H1 (cell line): ENCODE measurements around the gene PRR5L. TPM values are rescaled to one million over a fixed set of nuclear protein-coding genes. Genes with fewer than 3 reads are reported as not detected.

ENCODE experiments used
- CTCF ChIA-PET: fragments of 300-600 bp; sonication (Branson Sonifier 250); formaldehyde crosslinking; loops from one replicate; lab custom pipeline; 2021; ENCODE audit not compliant: partially characterized antibody; lab: Charles Lee
- POLR2A ChIA-PET: fragments of 300-600 bp; sonication (Branson Sonifier 250); formaldehyde crosslinking; loops from one replicate; lab custom pipeline; 2021; ENCODE audit warnings: inconsistent platforms; ENCODE audit not compliant: partially characterized antibody; lab: Charles Lee
- DNase-seq, 2 experiments: peaks; one replicate each; pipeline versions ENCODE4 v3.0.0 to v3.0.0-alpha.2; 2010 to 2022; ENCODE audit warnings: low spot score in 2 of 2, low read depth in 1 of 2, mixed read lengths in 1 of 2
- FAIRE-seq: peaks from 2 replicates; lab custom pipeline; 2011; peaks lifted over from hg19 to GRCh38; lab: Jason Lieb, UNC
- H2AFZ ChIP-seq: 2 replicates; pipeline ENCODE4 v1.8.1; 2012; ENCODE audit warnings: low read length, inconsistent platforms
- H2AK5ac ChIP-seq: 2 replicates; pipeline ENCODE4 v1.6.1; 2013; ENCODE audit warnings: low read depth, low read length
- H2BK120ac ChIP-seq: replicated peaks from 2 replicates; pipeline ENCODE3; 2013; ENCODE audit warnings: low read depth, low read length, inconsistent platforms
- H2BK12ac ChIP-seq: 2 replicates; pipeline ENCODE4 v1.6.1; 2013; ENCODE audit warnings: low read depth, low read length
- H2BK15ac ChIP-seq: 2 replicates; pipeline ENCODE4 v1.6.1; 2013; ENCODE audit warnings: low read length
- H2BK20ac ChIP-seq: 2 replicates; pipeline ENCODE4 v1.6.1; 2013; ENCODE audit warnings: low read length
- H2BK5ac ChIP-seq: 2 replicates; pipeline ENCODE4 v1.6.1; 2013; ENCODE audit warnings: low read depth, low read length
- H3K14ac ChIP-seq: 2 replicates; pipeline ENCODE4 v1.6.1; 2013; ENCODE audit warnings: inconsistent platforms; ENCODE audit not compliant: insufficient read length
- H3K18ac ChIP-seq: 2 replicates; pipeline ENCODE4 v1.6.1; 2013; ENCODE audit warnings: low read length; ENCODE audit errors: extremely low read depth
- H3K23ac ChIP-seq: 2 replicates; pipeline ENCODE4 v1.6.1; 2013; ENCODE audit warnings: inconsistent platforms; ENCODE audit not compliant: insufficient read length
- H3K23me2 ChIP-seq: 2 replicates; pipeline ENCODE4 v1.6.1; 2013; ENCODE audit warnings: low read depth, low read length
- H3K27ac ChIP-seq: 2 replicates; pipeline ENCODE4 v1.6.1; 2011; ENCODE audit warnings: low read depth, low read length, inconsistent platforms
- H3K27me3 ChIP-seq, 4 experiments: replicated peaks in 1 of 4; 1 replicate in 1 of 4; 2 replicates in 3 of 4; pipeline versions ENCODE4 v1.6.1 to v1.8.1; 2011 to 2013; ENCODE audit warnings: low read length in 3 of 4, mild to moderate bottlenecking in 3 of 4, inconsistent platforms in 2 of 4, mixed read lengths in 2 of 4, moderate library complexity in 1 of 4; ENCODE audit not compliant: control insufficient read depth in 3 of 4, insufficient read depth in 3 of 4; ENCODE audit errors: extremely low read depth in 1 of 4
- H3K36me3 ChIP-seq, 4 experiments: 2 replicates each; pipeline versions ENCODE4 v1.6.1 to v1.8.1; 2011 to 2013; ENCODE audit warnings: mild to moderate bottlenecking in 4 of 4, low read length in 3 of 4, moderate library complexity in 2 of 4, control low read depth in 1 of 4, inconsistent platforms in 1 of 4; ENCODE audit not compliant: insufficient read depth in 4 of 4, control insufficient read depth in 2 of 4
- H3K4ac ChIP-seq: replicated peaks from 2 replicates; pipeline ENCODE3; 2013; ENCODE audit warnings: low read length, low read depth, mixed read lengths, inconsistent platforms; ENCODE audit not compliant: insufficient read length
- H3K4me1 ChIP-seq, 4 experiments: replicated peaks in 1 of 4; 1 replicate in 1 of 4; 2 replicates in 3 of 4; pipeline versions ENCODE4 v1.6.1 to v1.8.1; 2011 to 2013; ENCODE audit warnings: low read length in 3 of 4, inconsistent platforms in 2 of 4, mixed read lengths in 1 of 4; ENCODE audit not compliant: insufficient read depth in 4 of 4, control insufficient read depth in 3 of 4
- H3K4me2 ChIP-seq, 2 experiments: 2 replicates each; pipeline versions ENCODE4 v1.6.1 to v1.8.1; 2011 to 2013; ENCODE audit warnings: low read depth in 2 of 2, low read length in 2 of 2, control low read depth in 1 of 2, inconsistent platforms in 1 of 2, mild to moderate bottlenecking in 1 of 2; ENCODE audit not compliant: insufficient read depth in 1 of 2
- H3K4me3 ChIP-seq, 4 experiments: fragments of 200-600, 300-600 bp in 1 of 4; sonication (generic), shearing (Covaris generic), sonication (Bioruptor Twin) in 1 of 4; 2 replicates each; pipeline versions ENCODE4 v1.5.1 to v1.8.1; 2011 to 2016; ENCODE audit warnings: low read length in 4 of 4, low read depth in 3 of 4, control low read depth in 2 of 4, inconsistent platforms in 2 of 4, mild to moderate bottlenecking in 2 of 4, mixed read lengths in 1 of 4, moderate library complexity in 1 of 4; ENCODE audit not compliant: insufficient read depth in 2 of 4; ENCODE audit errors: extremely low read depth in 1 of 4
- H3K56ac ChIP-seq: replicated peaks from 2 replicates; pipeline ENCODE3; 2013; ENCODE audit warnings: low read depth, mild to moderate bottlenecking, mixed read lengths, low read length, inconsistent platforms; ENCODE audit not compliant: insufficient read length
- H3K79me1 ChIP-seq: 2 replicates; pipeline ENCODE4 v1.6.1; 2013; ENCODE audit warnings: low read depth, low read length, control low read depth
- H3K79me2 ChIP-seq, 2 experiments: 2 replicates each; pipeline versions ENCODE4 v1.6.1 to v1.8.1; 2012 to 2013; ENCODE audit warnings: low read length in 2 of 2, mild to moderate bottlenecking in 2 of 2, inconsistent platforms in 1 of 2; ENCODE audit not compliant: insufficient read depth in 2 of 2, control insufficient read depth in 1 of 2
- H3K9ac ChIP-seq, 4 experiments: replicated peaks in 1 of 4; 1 replicate in 1 of 4; 2 replicates in 3 of 4; pipeline versions ENCODE4 v1.6.1 to v1.8.1; 2011 to 2013; ENCODE audit warnings: low read depth in 3 of 4, low read length in 3 of 4, control low read depth in 2 of 4, mild to moderate bottlenecking in 2 of 4, moderate library complexity in 2 of 4, inconsistent platforms in 1 of 4; ENCODE audit errors: extremely low read depth in 1 of 4
- H3K9me3 ChIP-seq, 2 experiments: 2 replicates each; pipeline versions ENCODE4 v1.6.1 to v1.8.1; 2012 to 2013; ENCODE audit warnings: mild to moderate bottlenecking in 2 of 2, moderate library complexity in 2 of 2, control low read depth in 1 of 2, inconsistent platforms in 1 of 2, low read depth in 1 of 2, low read length in 1 of 2, mixed read lengths in 1 of 2; ENCODE audit not compliant: insufficient read depth in 2 of 2
- H4K20me1 ChIP-seq, 2 experiments: replicated peaks in 1 of 2; 2 replicates each; pipeline versions ENCODE3 to v1.8.1; 2011 to 2013; ENCODE audit warnings: inconsistent platforms in 2 of 2, low read length in 2 of 2, mild to moderate bottlenecking in 1 of 2; ENCODE audit not compliant: insufficient read depth in 2 of 2, control insufficient read depth in 1 of 2
- H4K5ac ChIP-seq: 2 replicates; pipeline ENCODE4 v1.6.1; 2013; ENCODE audit warnings: low read length, low read depth, mixed read lengths, inconsistent platforms; ENCODE audit not compliant: insufficient read length
- H4K8ac ChIP-seq: 2 replicates; pipeline ENCODE4 v1.8.0; 2013; ENCODE audit warnings: mild to moderate bottlenecking, moderate library complexity, low read length, inconsistent platforms; ENCODE audit not compliant: insufficient read depth; ENCODE audit errors: extremely low read depth
- H4K91ac ChIP-seq: replicated peaks from 2 replicates; pipeline ENCODE3; 2013; ENCODE audit warnings: low read length, mixed read lengths, inconsistent platforms; ENCODE audit not compliant: insufficient read length
- ASH2L ChIP-seq: fragments of 200-600, 300-600 bp; sonication (generic); IDR thresholded peaks from one replicate; pipeline ENCODE4 v1.7.1; 2017; ENCODE audit warnings: low read length
- BCL11A ChIP-seq, 2 experiments: IDR thresholded peaks; one replicate each; pipeline ENCODE4 v1.6.1; 2011; ENCODE audit warnings: low read depth in 2 of 2, low read length in 2 of 2, mild to moderate bottlenecking in 2 of 2
- E2F6 ChIP-seq: IDR thresholded peaks from 2 replicates; pipeline ENCODE4 v1.6.1; 2012; ENCODE audit warnings: inconsistent platforms
- HDAC2 ChIP-seq, 2 experiments: fragments of 300-600 bp in 1 of 2; sonication (generic) in 1 of 2; IDR thresholded peaks; 2 replicates each; pipeline ENCODE4 v1.6.1; 2011 to 2012; ENCODE audit warnings: low read depth in 2 of 2, low read length in 2 of 2, mild to moderate bottlenecking in 2 of 2, moderate library complexity in 2 of 2, borderline replicate concordance in 1 of 2, inconsistent platforms in 1 of 2
- KDM1A ChIP-seq: fragments of 200-600, 300-600 bp; sonication (generic); IDR thresholded peaks from 2 replicates; pipeline ENCODE4 v1.7.1; 2016; ENCODE audit warnings: mild to moderate bottlenecking, low read length, borderline replicate concordance
- KDM5A ChIP-seq: fragments of 200-600 bp; IDR thresholded peaks from 2 replicates; pipeline ENCODE4 v1.7.1; 2012; ENCODE audit warnings: mild to moderate bottlenecking, low read length, inconsistent platforms, mixed read lengths
- NANOG ChIP-seq: IDR thresholded peaks from 2 replicates; pipeline ENCODE4 v1.6.1; 2011; ENCODE audit warnings: low read length, low read depth, mild to moderate bottlenecking, inconsistent platforms; ENCODE audit not compliant: insufficient read depth, poor library complexity, severe bottlenecking
- SIX5 ChIP-seq: IDR thresholded peaks from 2 replicates; pipeline ENCODE4 v1.6.1; 2011; ENCODE audit warnings: mild to moderate bottlenecking, low read depth, low read length
- SP1 ChIP-seq: IDR thresholded peaks from 2 replicates; pipeline ENCODE4 v1.6.1; 2011; ENCODE audit warnings: low read depth, low read length
- SRF ChIP-seq: IDR thresholded peaks from 2 replicates; pipeline ENCODE4 v1.6.1; 2011; ENCODE audit warnings: mild to moderate bottlenecking, low read depth, low read length, moderate library complexity
- TAF1 ChIP-seq: IDR thresholded peaks from 2 replicates; pipeline ENCODE4 v1.6.1; 2011; ENCODE audit warnings: mild to moderate bottlenecking, low read depth, low read length
- YY1 ChIP-seq: IDR thresholded peaks from 2 replicates; pipeline ENCODE4 v1.6.1; 2011; ENCODE audit warnings: low read depth, mild to moderate bottlenecking, low read length
- WGBS, 2 experiments: shearing (Covaris generic) in 1 of 2; methylation state at CpG; one replicate each; pipeline versions ENCODE4 v1.1.6 to v1.1.7; 2013 to 2015; ENCODE audit warnings: low lambda C conversion rate in 2 of 2, mixed read lengths in 2 of 2, inconsistent platforms in 1 of 2, low coverage in 1 of 2, missing lambda C conversion rate in 1 of 2; ENCODE audit not compliant: insufficient replicate concordance in 2 of 2, insufficient coverage in 1 of 2, insufficient read length in 1 of 2; ENCODE audit errors: extremely low coverage in 1 of 2, missing lambda C conversion rate in 1 of 2; 5-methylcytosine and 5-hydroxymethylcytosine counted together
- polyA plus RNA-seq, 7 experiments: library from polyadenylated mRNA; depleted of rRNA in 3 of 7; stranded (reverse) in 5 of 7; unstranded in 2 of 7; fragments of >200 nt in 5 of 7; fragments of 200-250 nt in 2 of 7; gene quantifications; 1 replicate in 5 of 7; 2 replicates in 1 of 7; 4 replicates in 1 of 7; pipeline versions ENCODE4 v1.2.1 to v1.2.3, GENCODE V29; 2011 to 2013; ENCODE audit warnings: missing spikeins in 2 of 7, mixed read lengths in 2 of 7
- total RNA-seq: library from RNA; stranded (reverse); fragmentation: NEBNext Ultra II Directional; extraction: Animal tissue kit (Norgen Biotek cat#: 25700); gene quantifications from 2 replicates; pipeline ENCODE4 v1.2.1, GENCODE V29; 2021

Gene PRR5L
- total and polyA plus RNA-seq, 2 of the 8 experiments (the other 6 are each of a cell fraction or from before 2014, with no cell fraction given), result 6.6 to 10.1 TPM

DNA sequence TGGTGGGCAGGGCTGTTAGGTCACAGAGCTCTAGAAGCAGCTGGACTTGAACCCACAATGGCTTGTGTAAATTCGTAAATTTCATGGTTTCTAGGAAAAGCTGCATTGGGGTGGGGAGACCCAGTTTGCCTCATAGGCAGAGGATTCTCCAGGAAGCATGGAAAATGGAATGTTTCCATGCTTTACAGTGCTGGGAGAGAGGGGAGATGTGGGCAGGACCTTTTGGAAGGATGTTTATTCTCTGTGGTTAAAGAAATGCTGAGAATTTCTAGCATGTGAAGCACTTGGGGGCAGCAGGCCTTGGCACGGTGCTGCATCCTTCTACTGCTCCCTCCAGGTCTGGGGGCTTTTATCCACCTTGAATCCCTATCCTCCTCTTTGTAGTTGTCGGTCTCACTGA, 167.7 kb downstream of the PRR5L start:
- no peak overlapping the region for H2BK15ac ChIP-seq
- no peak overlapping the region for H4K91ac ChIP-seq
- 85% methylated on average over 3 of the region's 3 CpGs; no CpG with 5 or more reads in 1 of the 2 experiments for WGBS, 2 experiments
- H3K79me2 ChIP-seq, result no peaks in the 10 kb centered on the region
- H3K4ac ChIP-seq, result no peak overlapping the region
- no peak overlapping the region for H2BK20ac ChIP-seq
- H2BK5ac ChIP-seq, result no peak overlapping the region
- H2BK12ac ChIP-seq, result no peak overlapping the region
- no peak overlapping the region for H3K14ac ChIP-seq
- no peak overlapping the region for H3K4me2 ChIP-seq
- FAIRE-seq (no peak), DNase-seq (no peak)
- H3K56ac ChIP-seq, result no peak overlapping the region
- peaks cover 1 to 9% (median 4%) of the 10 kb centered on the region in 4 experiments; a peak in 6 of 7 replicates for H3K4me1 ChIP-seq
- TF ChIP-seq ASH2L (no peak), SRF (no peak), SP1 (no peak), KDM5A (no peak), NANOG (no peak), SIX5 (no peak), HDAC2 (IDR thresholded peaks at IDR 0.05; ENCODE audit: borderline replicate concordance in 1 of 2, low read depth in 2 of 2, low read length in 2 of 2) (no peak), YY1 (no peak), KDM1A (no peak), E2F6 (no peak), BCL11A (IDR thresholded peaks at IDR 0.05; ENCODE audit: low read depth in 2 of 2, low read length in 2 of 2) (no peak), TAF1 (no peak)
- CTCF ChIA-PET, result interaction anchor here (0.6 to 8.8 kb wide), 6 partner anchors 10 to 275 kb away, joined by 3 to 92 read pairs (median 6); no protein-coding TSS in a partner anchor
- no peak overlapping the region for H2BK120ac ChIP-seq
- H4K20me1 ChIP-seq, result no peaks in the 10 kb centered on the region
- no peaks in the 10 kb centered on the region for H3K79me1 ChIP-seq
- H3K36me3 ChIP-seq, result 0 out of 8 replicates have a peak, but pooled peaks cover 0 to 2% (median 0%) of the 10 kb centered on the region in 4 experiments
- no peak overlapping the region for H3K4me3 ChIP-seq
- no peaks in the 10 kb centered on the region for H3K23me2 ChIP-seq
- no peak overlapping the region for H4K8ac ChIP-seq
- H4K5ac ChIP-seq, result no peak overlapping the region
- no peak overlapping the region for H3K23ac ChIP-seq
- H3K18ac ChIP-seq, result no peak overlapping the region
- H3K9me3 ChIP-seq, result no peaks in the 10 kb centered on the region
- H2AK5ac ChIP-seq, result no peak overlapping the region
- no peak overlapping the region; a peak in 1 of 7 replicates for H3K9ac ChIP-seq
- H3K27ac ChIP-seq, result no peak overlapping the region
- H3K27me3 ChIP-seq, result no peaks in the 10 kb centered on the region
- H2AFZ ChIP-seq, result no peak overlapping the region
- POLR2A ChIA-PET, result no interaction called here
